Activated CD4-positive, CD25-positive, alpha-beta regulatory T cell (primary cell): ENCODE results near the gene SEMA3D.

ENCODE experiments used
- DNase-seq, 4 experiments: peaks; one replicate each; lab custom pipeline; 2025; lab: John Stamatoyannopoulos, UW

The SEMA3D gene

DNA sequence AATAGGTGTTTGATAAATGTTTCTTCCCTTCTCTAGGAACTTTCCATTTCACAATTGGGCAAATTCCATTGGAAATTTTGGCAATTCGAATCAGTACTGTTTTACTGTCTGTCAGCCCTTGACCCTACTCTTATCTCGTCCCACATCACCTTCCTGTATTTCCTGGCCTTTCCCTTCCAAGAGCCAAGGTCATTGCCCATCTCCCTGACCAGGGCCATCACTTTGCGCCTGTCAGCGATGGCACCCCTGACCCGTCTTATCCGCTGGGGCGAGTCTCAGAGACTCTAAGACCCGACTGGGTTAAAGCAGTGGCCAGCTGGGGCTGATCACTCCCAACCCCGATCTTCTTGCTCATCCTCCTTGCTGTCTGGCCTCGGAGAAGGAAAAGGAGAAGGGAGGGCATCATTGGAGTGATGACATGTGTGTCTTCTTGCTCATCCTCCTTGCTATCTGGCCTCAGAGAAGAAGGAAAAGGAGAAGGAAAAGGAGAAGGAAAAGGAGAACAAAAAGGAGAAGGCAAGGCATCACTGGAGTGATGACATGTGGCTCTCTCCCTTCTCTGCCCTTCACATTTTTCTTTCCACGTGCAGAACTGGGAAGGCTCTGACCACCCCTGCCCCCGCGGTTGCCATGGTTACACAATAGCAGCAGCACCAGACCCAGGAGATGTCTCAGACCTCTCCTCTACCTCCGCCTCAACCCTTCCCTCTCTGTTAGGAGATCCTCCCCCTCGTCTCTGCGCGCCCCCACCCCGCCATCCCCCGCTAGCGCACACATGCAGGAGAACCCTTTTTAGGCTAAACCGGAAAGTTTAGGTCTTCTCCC, 2.0 kb downstream of the SEMA3D start:
- no peak for DNase-seq

- no peak for DNase-seq
These were observed 3.6 kb downstream of the SEMA3D start for GRCh38 chr7:85183296-85183695.

DNA sequence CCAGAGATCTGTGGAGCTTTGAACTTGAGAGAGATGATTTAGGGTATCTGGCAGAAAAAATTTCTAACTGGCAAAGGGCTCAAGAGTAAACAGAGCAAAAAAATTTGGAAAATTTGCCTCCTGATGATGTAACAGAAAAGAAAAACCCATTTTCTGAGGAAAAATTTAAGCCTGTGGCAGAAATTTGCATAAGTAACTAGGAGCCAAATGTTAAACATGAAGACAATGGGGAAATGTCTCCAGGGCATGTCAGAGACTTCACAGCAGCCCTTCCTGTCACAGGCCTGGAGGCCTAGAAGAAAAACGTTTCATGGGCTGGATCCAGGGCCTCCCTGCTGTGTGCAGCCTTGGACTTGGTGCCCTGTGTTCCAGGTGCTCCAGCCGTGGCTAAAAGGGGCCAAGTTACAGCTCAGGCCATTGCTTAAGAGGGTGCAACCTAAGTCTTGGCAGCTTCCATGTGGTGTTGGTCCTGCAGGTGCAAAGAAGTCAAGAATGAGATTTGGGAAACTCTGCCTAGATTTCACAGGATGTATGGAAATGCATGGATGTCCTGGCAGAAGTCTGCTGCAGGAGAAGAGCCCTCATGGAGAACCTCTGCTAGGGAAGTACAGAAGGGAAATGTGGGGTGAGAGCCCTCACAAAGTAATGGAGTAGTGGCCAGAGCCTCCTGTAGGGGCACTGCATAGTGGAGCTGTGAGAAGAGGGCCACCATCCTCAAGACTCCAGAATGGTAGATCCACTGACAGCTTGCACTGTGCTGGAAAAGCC, 8.1 kb downstream of the SEMA3D start:
- no peak for DNase-seq

DNA sequence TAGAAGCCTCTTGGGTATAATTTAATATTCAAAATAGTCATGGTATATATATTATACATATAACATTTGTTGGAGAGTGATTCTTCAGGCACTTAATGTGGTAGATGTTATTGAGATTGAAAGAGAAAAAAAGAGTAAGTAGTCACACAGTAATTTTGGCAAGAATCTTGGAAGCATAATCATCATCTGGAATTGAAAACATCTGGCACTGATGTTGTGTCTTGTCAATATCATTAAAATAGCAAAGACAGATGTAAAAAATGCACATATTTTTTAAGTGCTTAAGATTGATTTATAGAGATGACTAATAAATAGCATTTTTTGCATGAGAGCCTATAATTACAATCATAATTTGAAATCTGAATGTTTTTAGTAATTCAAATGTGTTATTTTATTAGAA, 9.5 kb downstream of the SEMA3D start:
- no peak for DNase-seq

DNA sequence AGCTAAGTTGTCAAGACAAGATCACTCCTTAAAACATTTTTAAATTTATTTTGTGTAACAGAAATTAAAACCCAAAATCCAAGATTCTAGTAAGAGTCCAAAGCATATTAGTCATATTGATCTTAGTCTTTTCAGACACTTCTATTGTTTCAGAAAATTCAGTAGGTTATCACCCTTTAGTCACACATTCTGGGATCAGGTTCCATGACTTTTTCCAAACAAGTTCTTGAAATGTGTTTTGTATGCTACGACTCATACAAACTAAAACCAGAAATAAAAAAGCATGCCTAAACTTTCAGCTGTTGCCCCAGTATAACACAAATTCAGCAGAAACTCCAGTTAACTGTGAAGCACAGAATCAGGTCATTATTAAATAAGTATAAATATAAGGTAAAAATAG, 10.7 kb downstream of the SEMA3D start:
- no peak for DNase-seq

DNA sequence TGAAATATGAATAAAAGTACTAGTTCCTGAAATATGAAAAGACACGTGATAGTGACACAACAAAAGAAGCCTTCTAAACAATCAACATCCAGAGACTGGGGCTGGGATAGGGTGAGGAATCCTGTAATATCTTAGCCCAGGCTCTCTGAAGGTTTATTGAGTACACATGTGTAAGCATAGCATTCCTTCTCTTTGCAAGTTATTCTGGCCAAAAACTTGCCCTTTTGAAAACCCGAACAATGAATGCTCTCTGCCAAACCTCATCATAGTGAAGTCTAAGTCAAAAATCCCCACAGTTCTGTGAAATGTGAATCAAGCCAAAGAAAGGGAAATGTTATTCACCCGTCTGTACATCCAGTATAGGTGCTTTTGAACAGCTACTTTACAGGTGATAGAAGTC, 11.6 kb downstream of the SEMA3D start:
- no peak for DNase-seq

DNA sequence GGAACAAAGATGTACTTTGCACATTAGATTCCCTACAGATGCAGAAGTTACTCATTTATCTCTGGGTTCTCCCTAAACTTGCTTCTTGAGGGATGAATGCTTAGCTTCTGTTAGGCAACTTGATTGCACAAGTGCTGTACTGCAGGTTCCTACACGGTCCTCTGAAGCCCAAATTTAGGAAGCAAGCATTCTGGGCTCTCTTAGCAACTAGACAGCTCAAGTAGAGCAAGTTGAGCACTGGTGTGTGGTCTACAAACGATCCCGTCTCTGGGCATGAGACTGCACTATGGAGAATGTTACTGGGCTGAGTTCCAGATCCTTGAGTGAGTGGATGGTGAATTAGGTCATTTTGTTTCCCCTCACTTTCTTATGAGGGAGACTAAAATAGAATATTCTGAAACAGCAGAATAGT, 14.3 kb downstream of the SEMA3D start:
- no peak for DNase-seq

DNA sequence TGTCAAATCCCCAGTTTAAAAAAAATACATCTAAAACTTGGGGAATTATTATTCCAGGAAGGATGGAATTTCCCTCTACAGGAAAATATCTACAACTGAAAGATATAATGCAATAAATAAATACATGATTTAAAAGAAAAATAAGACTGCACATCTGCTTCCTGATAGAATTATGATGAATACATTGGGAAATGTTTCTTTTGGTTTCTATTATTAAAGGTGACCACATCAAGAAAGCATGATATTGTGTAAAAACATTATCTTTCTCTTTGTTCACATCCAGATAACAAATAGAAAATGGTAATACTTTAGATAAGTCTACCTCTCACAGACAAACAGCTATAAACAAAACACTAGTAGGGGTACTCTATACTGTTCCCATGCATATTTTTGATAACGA, 19.2 kb downstream of the SEMA3D start:
- DNase-seq, result no peak

- DNase-seq, result no peak
These were observed 21.6 kb downstream of the SEMA3D start for GRCh38 chr7:85165263-85165662.

DNA sequence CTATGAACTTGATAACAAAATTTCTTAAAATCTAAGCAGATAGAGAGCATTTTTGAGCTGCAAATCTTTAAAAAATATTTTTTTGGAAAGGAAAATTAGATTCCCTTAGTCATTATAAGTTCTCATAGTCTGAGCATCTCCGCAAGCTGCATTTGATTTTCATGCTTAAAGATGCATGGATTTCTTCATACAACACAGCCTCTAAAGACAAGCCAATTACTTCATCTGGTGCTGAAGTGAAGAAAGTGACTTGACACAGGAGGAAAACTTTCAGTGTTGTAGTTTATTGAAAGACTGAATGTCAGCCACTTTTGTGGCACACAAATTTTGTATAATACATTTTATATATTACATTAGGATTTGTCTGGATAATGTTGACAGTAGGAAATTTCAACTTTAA, 22.5 kb downstream of the SEMA3D start:
- DNase-seq, result no peak

- DNase-seq, result no peak
These were observed 24.1 kb downstream of the SEMA3D start for GRCh38 chr7:85162721-85163120.

GRCh38 chr7:85160223-85160622, 26.6 kb downstream of the SEMA3D start:
- no peak for DNase-seq

- no peak for DNase-seq
These were observed 27.9 kb downstream of the SEMA3D start for GRCh38 chr7:85159003-85159402.

DNA sequence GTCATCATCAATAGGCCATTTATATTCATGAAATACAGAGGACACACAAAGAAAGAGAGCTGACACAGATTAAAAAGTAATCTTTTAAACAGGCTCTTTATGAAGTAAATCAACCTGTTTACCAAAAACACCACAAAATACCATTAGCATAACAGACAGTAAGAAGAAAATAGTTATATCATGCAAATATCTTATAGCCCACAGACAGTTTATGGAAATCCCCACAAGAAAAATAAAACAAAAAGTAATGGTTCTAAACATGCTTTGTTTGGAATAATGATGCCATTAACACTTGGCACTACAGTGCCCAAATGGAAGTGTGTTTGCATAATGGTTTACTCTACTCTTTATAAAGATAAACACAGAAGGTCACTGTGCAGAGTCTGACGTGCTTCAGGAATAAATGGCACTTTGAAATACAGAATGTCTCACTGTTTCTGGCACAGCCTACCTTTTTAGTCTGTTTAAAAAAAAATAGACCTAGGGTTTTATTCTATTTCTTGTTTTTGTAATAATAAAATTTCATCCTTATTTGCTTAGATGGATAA, 30.1 kb downstream of the SEMA3D start:
- DNase-seq, result no peak

DNA sequence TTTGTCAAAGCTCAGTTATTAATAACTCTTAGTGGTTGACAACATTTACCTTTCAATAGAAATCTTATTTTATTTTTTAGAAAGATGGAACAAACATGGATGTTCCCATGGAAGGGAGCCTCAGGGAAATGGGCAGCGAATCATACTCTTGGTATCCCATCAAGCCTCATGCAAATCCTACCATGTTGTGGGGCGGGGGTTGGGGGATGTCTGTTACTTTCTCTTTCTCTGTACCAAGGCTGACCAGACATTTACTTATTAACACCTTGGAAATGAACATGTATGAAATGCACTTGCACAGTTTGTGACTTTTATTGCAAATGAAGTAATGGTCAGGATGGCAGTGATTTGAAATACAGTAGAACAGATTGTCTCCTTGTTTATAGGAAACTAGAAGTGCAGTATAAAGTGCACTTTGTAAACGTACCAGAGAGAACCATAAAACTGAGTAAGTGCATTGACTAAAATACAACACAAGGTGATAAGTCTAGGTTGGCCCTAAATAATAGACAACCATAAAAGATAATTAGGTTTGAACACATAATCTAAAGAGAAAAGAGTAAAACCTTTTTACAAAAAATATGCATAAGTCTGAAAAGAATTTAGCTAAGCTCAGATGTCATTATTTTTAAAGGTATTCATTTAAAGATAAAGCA, 32.4 kb downstream of the SEMA3D start:
- DNase-seq, result no peak

DNA sequence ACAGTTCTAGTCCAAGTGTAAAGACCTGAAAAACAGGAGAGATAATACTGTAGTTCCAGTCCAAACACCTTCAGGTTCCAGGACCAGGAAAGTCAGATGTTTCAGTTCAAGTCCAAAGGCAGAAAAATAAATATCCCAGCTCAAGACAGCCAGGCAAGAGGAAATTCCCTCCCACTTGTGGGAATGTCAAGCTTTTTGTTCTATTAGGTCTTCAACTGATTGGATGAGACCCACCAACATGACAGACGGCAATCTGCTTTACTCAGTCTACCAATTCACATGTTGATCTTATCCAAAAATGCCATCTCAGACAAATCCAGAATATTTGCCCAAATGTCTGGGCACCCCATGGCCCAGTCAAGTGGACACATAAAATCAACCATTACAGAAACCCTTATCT, 33.1 kb downstream of the SEMA3D start:
- no peak for DNase-seq

GRCh38 chr7:85150624-85151023, 36.2 kb downstream of the SEMA3D start:
- no peak for DNase-seq

DNA sequence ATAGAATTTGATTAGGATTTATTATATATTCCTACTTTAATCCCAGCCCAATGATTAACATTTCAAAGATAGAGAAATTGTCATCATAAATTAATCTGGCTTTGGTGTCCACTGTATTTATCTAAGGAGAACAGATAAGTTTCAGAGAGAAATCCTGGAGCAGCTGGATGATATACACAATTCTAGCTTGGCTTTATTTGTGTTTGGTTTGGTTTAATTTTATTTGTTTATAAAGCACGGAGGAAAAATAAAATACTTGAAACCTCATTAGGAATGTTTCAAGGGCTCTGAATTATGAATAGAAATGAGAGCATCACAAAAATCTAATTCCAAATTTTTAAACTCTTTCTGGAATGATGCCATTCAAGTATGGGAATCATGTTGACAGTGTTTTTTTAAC, 42.1 kb downstream of the SEMA3D start:
- no peak for DNase-seq

DNA sequence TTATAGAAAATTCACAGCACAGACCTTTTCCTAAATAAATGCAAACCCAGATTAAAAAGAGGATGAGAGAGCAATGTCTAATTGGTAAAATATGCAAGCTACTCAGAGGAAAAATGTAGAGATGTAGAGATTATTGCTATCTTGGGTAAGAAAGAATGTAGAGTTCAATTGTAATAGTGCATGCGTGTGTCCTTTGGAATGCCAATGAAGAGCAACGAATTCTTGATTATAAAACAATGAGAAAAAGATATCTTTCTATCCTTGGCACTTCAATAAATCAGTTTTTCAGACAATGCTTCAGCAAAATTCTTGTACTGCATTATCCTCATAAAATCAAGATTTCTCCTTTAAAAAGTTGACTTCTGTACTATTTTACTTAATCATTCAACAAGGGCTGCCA, 50.9 kb downstream of the SEMA3D start:
- no peak for DNase-seq

DNA sequence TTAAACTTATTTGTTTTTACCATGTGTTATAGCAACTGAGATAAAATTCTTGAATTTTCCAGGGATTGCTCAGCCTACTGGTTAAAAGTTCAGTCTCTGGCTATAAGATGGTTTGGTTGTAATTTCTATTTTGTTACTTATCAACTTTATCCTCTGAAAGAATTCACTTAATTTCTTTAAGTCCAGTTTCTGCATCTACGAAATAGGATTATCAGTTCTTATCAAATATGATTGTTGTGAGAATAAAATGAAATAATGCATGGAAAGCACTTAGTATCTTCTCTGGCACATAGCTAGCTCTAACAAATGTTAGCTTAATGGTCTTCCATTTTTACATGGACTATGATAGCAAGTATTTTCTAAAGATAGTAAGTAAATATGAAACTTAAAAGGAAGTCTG, 53.3 kb downstream of the SEMA3D start:
- DNase-seq, result no peak

DNA sequence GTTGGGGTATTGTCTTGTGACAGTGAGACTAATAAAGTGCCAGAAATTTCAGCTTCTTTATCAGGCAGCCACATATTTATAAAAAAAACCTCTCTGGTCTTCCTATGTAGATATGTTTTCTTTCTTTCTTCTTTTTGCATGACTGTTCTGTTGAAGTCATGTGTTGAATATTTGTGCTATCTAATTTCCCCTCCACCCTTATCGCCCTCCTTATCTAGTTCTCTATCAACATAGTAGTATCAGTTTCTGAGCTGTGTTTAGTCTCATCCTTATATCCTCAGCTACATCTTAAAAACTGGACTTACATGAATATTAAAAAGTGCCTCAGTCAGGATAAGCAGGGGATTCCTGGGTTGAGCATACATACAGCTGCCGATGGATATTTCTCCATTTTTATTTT, 53.9 kb downstream of the SEMA3D start:
- DNase-seq, result no peak

- DNase-seq, result no peak
These were observed 56.2 kb downstream of the SEMA3D start for GRCh38 chr7:85130702-85131101.

GRCh38 chr7:85126383-85126782, 60.5 kb downstream of the SEMA3D start:
- DNase-seq, result no peak
